ENCODE data around the gene LMLN.

- TF ChIP-seq CTCF (IDR thresholded peaks at IDR 0.05) (no peak), POLR2A (IDR thresholded peaks at IDR 0.05) (no peak), POLR2AphosphoS5 (IDR thresholded peaks at IDR 0.05; ENCODE audit: insufficient read depth in 1 of 2, low read depth in 1 of 2) (no peak)
These were observed 132.3 kb downstream of the LMLN start for GRCh38 chr3:198092276-198092675.
